Measurements from ENCODE around the gene COL5A3. TPM values are rescaled to one million over a fixed set of nuclear protein-coding genes. Genes with fewer than 3 reads are reported as not detected.

The COL5A3 gene
- total and polyA plus RNA-seq, 2 experiments from 2014 or later: 1.9 to 2.1 TPM

- Histone ChIP-seq H2AFZ (no peak overlapping the region), H3K4me3 (no peak overlapping the region), H3K36me3 (replicated peaks; ENCODE audit: insufficient read depth, low read depth) (no peaks in the 10 kb centered on the region), H3K4me1 (ENCODE audit: insufficient read depth) (no peaks in the 10 kb centered on the region), H3K27me3 (no peaks in the 10 kb centered on the region), H3K4me2 (no peak overlapping the region), H3K9me3 (ENCODE audit: low read depth) (no peaks in the 10 kb centered on the region), H3K79me2 (no peaks in the 10 kb centered on the region), H4K20me1 (ENCODE audit: insufficient read depth, poor library complexity, severe bottlenecking) (no peaks in the 10 kb centered on the region), H3K9me2 (replicated peaks; ENCODE audit: insufficient read depth) (no peaks in the 10 kb centered on the region), H3K27ac (no peak overlapping the region)
- DNase-seq (ENCODE audit: low spot score): no peak
- TF ChIP-seq EZH2phosphoT487 (IDR thresholded peaks at IDR 0.05; ENCODE audit: low read depth, severe bottlenecking, unreplicated experiment) (no peak), CTCF (IDR thresholded peaks at IDR 0.05; ENCODE audit: poor library complexity) (no peak), EZH2 (IDR thresholded peaks at IDR 0.05; ENCODE audit: borderline replicate concordance) (no peak)
- 31% methylated on average over 1 of the region's 1 CpG for WGBS (ENCODE audit: low lambda C conversion rate, missing lambda C conversion rate)
These were observed 35.1 kb upstream of the COL5A3 start for GRCh38 chr19:10045371-10045770.

- TF ChIP-seq CTCF (IDR thresholded peaks at IDR 0.05; ENCODE audit: poor library complexity) (no peak), EZH2phosphoT487 (IDR thresholded peaks at IDR 0.05; ENCODE audit: low read depth, severe bottlenecking, unreplicated experiment) (no peak), EZH2 (IDR thresholded peaks at IDR 0.05; ENCODE audit: borderline replicate concordance) (no peak)
- no peaks in the 10 kb centered on the region for H3K79me2 ChIP-seq
- no peak overlapping the region for H2AFZ ChIP-seq
- H3K27ac ChIP-seq: no peak overlapping the region
- H3K4me1 ChIP-seq (ENCODE audit: insufficient read depth): no peaks in the 10 kb centered on the region
- no peaks in the 10 kb centered on the region for H3K9me2 ChIP-seq (replicated peaks; ENCODE audit: insufficient read depth)
- H3K27me3 ChIP-seq: no peaks in the 10 kb centered on the region
- H4K20me1 ChIP-seq (ENCODE audit: insufficient read depth, poor library complexity, severe bottlenecking): no peaks in the 10 kb centered on the region
- H3K36me3 ChIP-seq (replicated peaks; ENCODE audit: insufficient read depth, low read depth): no peaks in the 10 kb centered on the region
- no peak overlapping the region for H3K4me2 ChIP-seq
- H3K4me3 ChIP-seq: no peak overlapping the region
- WGBS (ENCODE audit: low lambda C conversion rate, missing lambda C conversion rate): 74% methylated on average over 1 of the region's 1 CpG
- no peaks in the 10 kb centered on the region for H3K9me3 ChIP-seq (ENCODE audit: low read depth)
- no peak for DNase-seq (ENCODE audit: low spot score)
These were observed 34.1 kb upstream of the COL5A3 start for GRCh38 chr19:10044390-10044789.

- 83% methylated on average over 4 of the region's 4 CpGs for WGBS (ENCODE audit: low lambda C conversion rate, missing lambda C conversion rate)
- H3K9me3 ChIP-seq (ENCODE audit: low read depth): no peaks in the 10 kb centered on the region
These were observed 33.1 kb upstream of the COL5A3 start for GRCh38 chr19:10043286-10043927.

More at GRCh38 chr19:10043286-10043927, 33.1 kb upstream of the COL5A3 start:
- Histone ChIP-seq H3K27me3 (no peaks in the 10 kb centered on the region), H4K20me1 (ENCODE audit: insufficient read depth, poor library complexity, severe bottlenecking) (no peaks in the 10 kb centered on the region), H3K27ac (no peak overlapping the region), H3K4me1 (ENCODE audit: insufficient read depth) (no peaks in the 10 kb centered on the region), H3K9me2 (replicated peaks; ENCODE audit: insufficient read depth) (no peaks in the 10 kb centered on the region), H3K4me2 (no peak overlapping the region), H2AFZ (no peak overlapping the region), H3K36me3 (replicated peaks; ENCODE audit: insufficient read depth, low read depth) (no peaks in the 10 kb centered on the region), H3K79me2 (no peaks in the 10 kb centered on the region), H3K4me3 (no peak overlapping the region)
- TF ChIP-seq EZH2 (IDR thresholded peaks at IDR 0.05; ENCODE audit: borderline replicate concordance): no peak
- no peak for TF ChIP-seq EZH2phosphoT487 (IDR thresholded peaks at IDR 0.05; ENCODE audit: low read depth, severe bottlenecking, unreplicated experiment)
- no peak for TF ChIP-seq CTCF (IDR thresholded peaks at IDR 0.05; ENCODE audit: poor library complexity)
- DNase-seq (ENCODE audit: low spot score): no peak

Measured in hepatocyte (in vitro differentiated cells).